H9 (cell line): ENCODE data around the gene AMH. TPM values are rescaled to one million over a fixed set of nuclear protein-coding genes. Genes with fewer than 3 reads are reported as not detected.
A peak's percentile ranks its signal among the peaks of the same experiment; 100 is the strongest.

ENCODE experiments used
- DNase-seq: peaks from one replicate; pipeline ENCODE4 v3.0.0-alpha.2; 2017
- H2AFZ ChIP-seq: one replicate; pipeline ENCODE4 v1.6.1; 2013; ENCODE audit warnings: mild to moderate bottlenecking, low read length, control low read depth, moderate library complexity
- H2AK5ac ChIP-seq: 2 replicates; pipeline ENCODE4 v1.6.1; 2013; ENCODE audit warnings: low read length, control low read depth, mixed read lengths; ENCODE audit not compliant: insufficient read length
- H2BK120ac ChIP-seq: one replicate; pipeline ENCODE4 v1.6.1; 2013; ENCODE audit warnings: low read depth, mild to moderate bottlenecking, low read length, control low read depth, inconsistent platforms; ENCODE audit not compliant: poor library complexity, severe bottlenecking
- H2BK12ac ChIP-seq: 2 replicates; pipeline ENCODE4 v1.6.1; 2013; ENCODE audit warnings: low read length, control low read depth, mixed read lengths, low read depth; ENCODE audit not compliant: insufficient read length
- H2BK15ac ChIP-seq: 2 replicates; pipeline ENCODE4 v1.6.1; 2013; ENCODE audit warnings: low read depth, low read length, control low read depth
- H2BK20ac ChIP-seq: one replicate; pipeline ENCODE4 v1.6.1; 2013; ENCODE audit warnings: low read depth, mild to moderate bottlenecking, low read length, control low read depth, inconsistent platforms; ENCODE audit not compliant: poor library complexity, severe bottlenecking
- H2BK5ac ChIP-seq: 2 replicates; pipeline ENCODE4 v1.6.1; 2013; ENCODE audit warnings: low read length, control low read depth, mixed read lengths; ENCODE audit not compliant: insufficient read length
- H3K14ac ChIP-seq: 2 replicates; pipeline ENCODE4 v1.6.1; 2013; ENCODE audit warnings: low read length, control low read depth; ENCODE audit not compliant: insufficient read depth
- H3K18ac ChIP-seq: 2 replicates; pipeline ENCODE4 v1.6.1; 2013; ENCODE audit warnings: low read depth, mild to moderate bottlenecking, mixed read lengths, low read length, control low read depth; ENCODE audit not compliant: insufficient read length
- H3K23ac ChIP-seq: 2 replicates; pipeline ENCODE4 v1.6.1; 2013; ENCODE audit warnings: low read length, control low read depth, mixed read lengths, low read depth; ENCODE audit not compliant: insufficient read length
- H3K23me2 ChIP-seq: 2 replicates; pipeline ENCODE4 v1.6.1; 2013; ENCODE audit warnings: low read depth, mild to moderate bottlenecking, mixed read lengths, low read length, control low read depth; ENCODE audit not compliant: insufficient read length, poor library complexity, severe bottlenecking
- H3K27ac ChIP-seq: 2 replicates; pipeline ENCODE4 v1.5.1; 2013; ENCODE audit warnings: low read length, control low read depth, mixed read lengths, low read depth; ENCODE audit not compliant: insufficient read length
- H3K27me3 ChIP-seq: 2 replicates; pipeline ENCODE4 v1.6.1; 2013; ENCODE audit warnings: low read length, control low read depth, inconsistent platforms; ENCODE audit not compliant: insufficient read depth
- H3K4ac ChIP-seq: 2 replicates; pipeline ENCODE4 v1.6.1; 2013; ENCODE audit warnings: low read depth, mild to moderate bottlenecking, control low read depth, inconsistent platforms, low read length, moderate library complexity
- H3K4me1 ChIP-seq: 2 replicates; pipeline ENCODE4 v1.6.1; 2013; ENCODE audit warnings: low read length, control low read depth, inconsistent platforms; ENCODE audit not compliant: insufficient read depth
- H3K4me2 ChIP-seq: 2 replicates; pipeline ENCODE4 v1.6.1; 2013; ENCODE audit warnings: low read length, control low read depth, mixed read lengths; ENCODE audit not compliant: insufficient read length, insufficient read depth
- H3K56ac ChIP-seq: 2 replicates; pipeline ENCODE4 v1.6.1; 2013; ENCODE audit warnings: low read depth, mild to moderate bottlenecking, mixed read lengths, low read length, control low read depth; ENCODE audit not compliant: insufficient read length
- H3K79me1 ChIP-seq: 2 replicates; pipeline ENCODE4 v1.6.1; 2013; ENCODE audit warnings: low read depth, mild to moderate bottlenecking, moderate library complexity, low read length, control low read depth, inconsistent platforms; ENCODE audit not compliant: insufficient read depth, poor library complexity, severe bottlenecking
- H3K79me2 ChIP-seq: 2 replicates; pipeline ENCODE4 v1.6.1; 2013; ENCODE audit warnings: low read length, control low read depth, inconsistent platforms; ENCODE audit not compliant: insufficient read depth
- H3K9ac ChIP-seq: 2 replicates; pipeline ENCODE4 v1.6.1; 2013; ENCODE audit warnings: low read length, control low read depth, mixed read lengths; ENCODE audit not compliant: insufficient read length; ENCODE audit errors: extremely low read depth
- H3K9me3 ChIP-seq: one replicate; pipeline ENCODE4 v1.6.1; 2013; ENCODE audit warnings: low read depth, low read length, inconsistent platforms; ENCODE audit not compliant: control insufficient read depth
- H3T11ph ChIP-seq: one replicate; pipeline ENCODE4 v1.6.1; 2013; ENCODE audit warnings: mild to moderate bottlenecking, low read length, control low read depth, inconsistent platforms
- H4K20me1 ChIP-seq: one replicate; pipeline ENCODE4 v1.6.1; 2013; ENCODE audit not compliant: control insufficient read depth, insufficient read length, insufficient read depth
- H4K5ac ChIP-seq: 2 replicates; pipeline ENCODE4 v1.6.1; 2013; ENCODE audit warnings: low read depth, mild to moderate bottlenecking, mixed read lengths, low read length, control low read depth; ENCODE audit not compliant: insufficient read length
- H4K8ac ChIP-seq: replicated peaks from 2 replicates; pipeline ENCODE4 v1.6.1; 2013; ENCODE audit warnings: low read length, control low read depth, mixed read lengths, low read depth; ENCODE audit not compliant: insufficient read length
- H4K91ac ChIP-seq: 2 replicates; pipeline ENCODE4 v1.6.1; 2013; ENCODE audit warnings: low read depth, mild to moderate bottlenecking, moderate library complexity, mixed read lengths, low read length, control low read depth; ENCODE audit not compliant: insufficient read length
- H3K27ac Mint-ChIP-seq, 3 experiments: 2 replicates in 2 of 3; 3 replicates in 1 of 3; pipeline ENCODE4 v1.8.0; 2020 to 2021; ENCODE audit warnings: mixed read lengths in 3 of 3, mild to moderate bottlenecking in 1 of 3, moderate library complexity in 1 of 3
- H3K27me3 Mint-ChIP-seq: 2 replicates; pipeline ENCODE4 v1.8.0; 2021; ENCODE audit warnings: low read depth, mild to moderate bottlenecking, moderate library complexity, mixed read lengths
- H3K36me3 Mint-ChIP-seq, 3 experiments: 2 replicates in 2 of 3; 3 replicates in 1 of 3; pipeline ENCODE4 v1.8.0; 2020 to 2021; ENCODE audit warnings: low read depth in 3 of 3, mixed read lengths in 3 of 3; ENCODE audit not compliant: insufficient read depth in 1 of 3
- H3K4me1 Mint-ChIP-seq, 2 experiments: 2 replicates each; pipeline ENCODE4 v1.8.0; 2020; ENCODE audit warnings: mixed read lengths in 2 of 2
- H3K4me3 Mint-ChIP-seq, 2 experiments: 2 replicates in 1 of 2; 3 replicates in 1 of 2; pipeline ENCODE4 v1.8.0; 2020 to 2021; ENCODE audit warnings: mild to moderate bottlenecking in 2 of 2, mixed read lengths in 2 of 2, moderate library complexity in 1 of 2
- H3K9me3 Mint-ChIP-seq, 2 experiments: 2 replicates in 1 of 2; 3 replicates in 1 of 2; pipeline ENCODE4 v1.8.0; 2020; ENCODE audit warnings: mild to moderate bottlenecking in 2 of 2, mixed read lengths in 2 of 2, moderate library complexity in 1 of 2
- WGBS: extraction: QIAGEN DNeasy Blood & Tissue Kit; methylation state at CpG from one replicate; pipeline ENCODE4 v1.1.7; 2013; ENCODE audit warnings: missing lambda C conversion rate, low lambda C conversion rate, mixed read lengths; ENCODE audit not compliant: insufficient read length; ENCODE audit errors: extremely low coverage; 5-methylcytosine and 5-hydroxymethylcytosine counted together
- total RNA-seq: library from RNA; stranded (reverse); gene quantifications from 2 replicates; pipeline ENCODE4 v1.2.1, GENCODE V29; 2021
- TF ChIP-seq, protein P1 (sequence below): fragments of 200-600 bp; sonication (generic); conservative IDR thresholded peaks from 3 replicates; pipeline ENCODE4 v1.8.0; 2021; ENCODE audit warnings: antibody characterized with exemption, mild to moderate bottlenecking

AMH gene
- total RNA-seq, 1 experiment from 2014 or later: 70.7 TPM

DNA sequence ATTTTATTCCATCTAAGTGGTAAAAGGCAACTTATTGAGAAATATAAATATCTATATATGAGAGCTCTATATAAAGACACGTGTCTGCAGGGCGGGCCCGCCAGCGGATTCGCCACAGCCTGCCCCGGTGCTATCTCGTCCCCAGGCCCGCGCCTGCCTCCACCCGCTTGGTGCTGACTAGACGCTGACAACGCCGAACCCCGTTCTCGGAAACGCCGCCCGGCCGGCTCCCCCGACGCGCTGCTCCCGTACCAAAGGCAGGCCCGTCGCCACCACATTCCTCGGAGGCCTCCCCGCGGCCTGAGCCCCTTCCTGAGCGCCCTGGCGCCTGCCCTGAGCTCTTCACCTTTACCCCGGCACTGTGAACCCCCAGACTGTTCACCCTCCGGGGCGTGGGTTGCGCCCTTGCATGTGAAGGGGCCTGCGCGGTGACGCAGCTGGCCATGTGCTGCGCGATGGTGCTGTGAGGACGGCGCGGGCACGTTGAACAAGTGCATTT lies 19.0 kb upstream of the AMH start:
- H2AK5ac ChIP-seq: no peak overlapping the region
- no peaks in the 10 kb centered on the region; the same call in 1 of the 2 replicates for H3K27me3 Mint-ChIP-seq
- no peak overlapping the region for H3K14ac ChIP-seq
- TF ChIP-seq, protein P1, sequence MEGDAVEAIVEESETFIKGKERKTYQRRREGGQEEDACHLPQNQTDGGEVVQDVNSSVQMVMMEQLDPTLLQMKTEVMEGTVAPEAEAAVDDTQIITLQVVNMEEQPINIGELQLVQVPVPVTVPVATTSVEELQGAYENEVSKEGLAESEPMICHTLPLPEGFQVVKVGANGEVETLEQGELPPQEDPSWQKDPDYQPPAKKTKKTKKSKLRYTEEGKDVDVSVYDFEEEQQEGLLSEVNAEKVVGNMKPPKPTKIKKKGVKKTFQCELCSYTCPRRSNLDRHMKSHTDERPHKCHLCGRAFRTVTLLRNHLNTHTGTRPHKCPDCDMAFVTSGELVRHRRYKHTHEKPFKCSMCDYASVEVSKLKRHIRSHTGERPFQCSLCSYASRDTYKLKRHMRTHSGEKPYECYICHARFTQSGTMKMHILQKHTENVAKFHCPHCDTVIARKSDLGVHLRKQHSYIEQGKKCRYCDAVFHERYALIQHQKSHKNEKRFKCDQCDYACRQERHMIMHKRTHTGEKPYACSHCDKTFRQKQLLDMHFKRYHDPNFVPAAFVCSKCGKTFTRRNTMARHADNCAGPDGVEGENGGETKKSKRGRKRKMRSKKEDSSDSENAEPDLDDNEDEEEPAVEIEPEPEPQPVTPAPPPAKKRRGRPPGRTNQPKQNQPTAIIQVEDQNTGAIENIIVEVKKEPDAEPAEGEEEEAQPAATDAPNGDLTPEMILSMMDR: no peak
- peaks cover 2 to 4% of the 10 kb centered on the region in 2 experiments for H3K4me1 Mint-ChIP-seq
- H3K27ac Mint-ChIP-seq: peak overlapping the region in 1 of 3 experiments; percentile 60; a peak in 2 of 7 replicates
- no peak overlapping the region for H4K5ac ChIP-seq
- H4K8ac ChIP-seq: no peak overlapping the region
- no peaks in the 10 kb centered on the region for H3K79me1 ChIP-seq
- no peak overlapping the region for H2BK5ac ChIP-seq
- no peak overlapping the region for H3K9ac ChIP-seq
- no peak overlapping the region for H3K4me2 ChIP-seq
- H2BK15ac ChIP-seq: no peak overlapping the region
- no peak overlapping the region for H2BK120ac ChIP-seq
- H3K27me3 ChIP-seq: no peaks in the 10 kb centered on the region
- H3K27ac ChIP-seq: no peak overlapping the region
- H3K23ac ChIP-seq: no peak overlapping the region
- H2BK20ac ChIP-seq: no peak overlapping the region
- H3K36me3 Mint-ChIP-seq: peaks cover 8 to 52% (median 40%) of the 10 kb centered on the region in 3 experiments; a peak in 6 of 7 replicates
- no peaks in the 10 kb centered on the region for H4K20me1 ChIP-seq
- no peaks in the 10 kb centered on the region for H3K9me3 Mint-ChIP-seq
- H3K56ac ChIP-seq: no peak overlapping the region
- H2AFZ ChIP-seq: no peak overlapping the region
- no peak overlapping the region for H3K4ac ChIP-seq
- no peak overlapping the region for H2BK12ac ChIP-seq
- peaks cover 2% of the 10 kb centered on the region for H3K23me2 ChIP-seq
- H3K4me1 ChIP-seq: no peaks in the 10 kb centered on the region
- H3K4me3 Mint-ChIP-seq: no peak overlapping the region
- H3K9me3 ChIP-seq: no peaks in the 10 kb centered on the region
- H3K79me2 ChIP-seq: no peaks in the 10 kb centered on the region; the same call in 1 of the 2 replicates
- no peak for DNase-seq
- WGBS: no CpG with 5 or more reads among the region's 43 CpGs
- H3T11ph ChIP-seq: no peak overlapping the region
- H4K91ac ChIP-seq: no peak overlapping the region
- H3K18ac ChIP-seq: no peak overlapping the region
